Omental fat pad (tissue), 4 donors: Measurements from ENCODE around the gene SELENOT. TPM values are rescaled to one million over a fixed set of nuclear protein-coding genes. Genes with fewer than 3 reads are reported as not detected.

ENCODE experiments used
- ATAC-seq: fragments of 150-250 bp; one replicate; pipeline ENCODE4 v1.9.1; 2016; ENCODE audit warnings: mild to moderate bottlenecking, moderate library complexity; ENCODE audit not compliant: low FRiP score
- DNase-seq: peaks from one replicate; pipeline ENCODE4 v3.0.0-alpha.2; 2019; ENCODE audit warnings: low spot score
- CTCF ChIP-seq, 3 donors: fragments of 450-650 bp; IDR thresholded peaks; one replicate each; pipeline ENCODE4 v1.5.1; 2016 to 2017; ENCODE audit warnings: antibody characterized with exemption in 3 of 3, mild to moderate bottlenecking in 3 of 3, moderate library complexity in 2 of 3
- total RNA-seq, 4 donors: library from RNA; depleted of rRNA; stranded (reverse); fragments of >200 nt; gene quantifications; one replicate each; pipeline ENCODE4 v1.1.0, GENCODE V29; 2016

The SELENOT gene
- total RNA-seq, result 100 to 1,000 TPM; 107 to 164 (median 142) TPM

- peak in 1 of 3 donors; percentile 22 for TF ChIP-seq CTCF (IDR thresholded peaks at IDR 0.05)
- ATAC-seq (peak; percentile 99), DNase-seq (peak; percentile 85)
These were observed at the start of gene SELENOT for GRCh38 chr3:150603153-150603979. TSS of gene SELENOT (plus strand) at chr3:150603321. CDS start at chr3:150603363, 42 bp downstream.

GRCh38 chr3:150555859-150556436 is 47.2 kb upstream of the SELENOT start:
- ATAC-seq (no peak), DNase-seq (no peak)
- no peak for TF ChIP-seq CTCF (IDR thresholded peaks at IDR 0.05)

GRCh38 chr3:150556792-150557191 is 46.3 kb upstream of the SELENOT start:
- ATAC-seq, result no peak
- DNase-seq, result no peak
- no peak for TF ChIP-seq CTCF (IDR thresholded peaks at IDR 0.05)

GRCh38 chr3:150557725-150558124 is 45.4 kb upstream of the SELENOT start:
- ATAC-seq, result no peak
- no peak for TF ChIP-seq CTCF (IDR thresholded peaks at IDR 0.05)
- no peak for DNase-seq

- TF ChIP-seq CTCF (IDR thresholded peaks at IDR 0.05), result no peak
These were observed 38.9 kb upstream of the SELENOT start for GRCh38 chr3:150564243-150564642.

GRCh38 chr3:150567328-150567727 is 35.8 kb upstream of the SELENOT start:
- no peak for TF ChIP-seq CTCF (IDR thresholded peaks at IDR 0.05)
- DNase-seq, result no peak
- no peak for ATAC-seq

More at GRCh38 chr3:150564243-150564642, 38.9 kb upstream of the SELENOT start:
- DNase-seq, result no peak
- ATAC-seq, result no peak
